Fibroblast of pulmonary artery (primary cell): ENCODE measurements around the gene SKA2.

Source experiments
- DNase-seq: peaks from one replicate; pipeline ENCODE4 v3.0.0-alpha.2; 2010; ENCODE audit warnings: low read depth
- H3K4me3 ChIP-seq: replicated peaks from 2 replicates; pipeline ENCODE4 v1.5.1; 2011; ENCODE audit warnings: low read depth, mild to moderate bottlenecking, control low read depth, low read length, moderate library complexity
- CTCF ChIP-seq: IDR thresholded peaks from 2 replicates; pipeline ENCODE4 v1.5.1; 2011; ENCODE audit warnings: mild to moderate bottlenecking, control low read depth, low read length, inconsistent platforms; ENCODE audit errors: missing control alignments

SKA2 gene

GRCh38 chr17:59115474-59115873 lies 39.5 kb downstream of the SKA2 start:
- H3K4me3 ChIP-seq, result no peak overlapping the region
- no peak for TF ChIP-seq CTCF
- no peak for DNase-seq

- TF ChIP-seq CTCF, result no peak
- DNase-seq, result no peak
- H3K4me3 ChIP-seq, result no peak overlapping the region
These were observed 43.4 kb downstream of the SKA2 start for GRCh38 chr17:59111539-59111938.

GRCh38 chr17:59110973-59111372 lies 44.0 kb downstream of the SKA2 start:
- TF ChIP-seq CTCF, result no peak
- DNase-seq, result no peak

GRCh38 chr17:59108400-59109102 lies 46.4 kb downstream of the SKA2 start:
- H3K4me3 ChIP-seq, result no peak overlapping the region
- no peak for TF ChIP-seq CTCF

More at GRCh38 chr17:59110973-59111372, 44.0 kb downstream of the SKA2 start:
- no peak overlapping the region for H3K4me3 ChIP-seq

GRCh38 chr17:59107306-59107670 lies 47.7 kb downstream of the SKA2 start:
- TF ChIP-seq CTCF, result no peak
- peak overlapping the region; percentile 77 for H3K4me3 ChIP-seq
- DNase-seq, result no peak

More at GRCh38 chr17:59108400-59109102, 46.4 kb downstream of the SKA2 start:
- DNase-seq, result no peak

- no peak for TF ChIP-seq CTCF
- DNase-seq, result peak; percentile 99
These were observed 48.3 kb downstream of the SKA2 start, which contains the start of gene TRIM37 for GRCh38 chr17:59106463-59107305. TSS of gene TRIM37 (minus strand) at chr17:59106880. CDS start at chr17:59106461, 419 bp downstream.

More at GRCh38 chr17:59106463-59107305, 48.3 kb downstream of the SKA2 start, which contains the start of gene TRIM37:
- H3K4me3 ChIP-seq, result peak within 1 kb of the TSS; percentile 77
